GM12878 (cell line): ENCODE measurements around the gene CHST14. TPM values are rescaled to one million over a fixed set of nuclear protein-coding genes. Genes with fewer than 3 reads are reported as not detected.

ENCODE experiments used
- ATAC-seq: fragments of 200-7000 bp; cut with Tn5 transposase; 3 replicates; pipeline ENCODE4 v1.9.1; 2020; ENCODE audit warnings: mild to moderate bottlenecking, moderate library complexity
- BruUV-seq: library from RNA; stranded (reverse); fragments of 400-500 nt; replicated peaks from 2 replicates; lab custom pipeline; 2021; lab: Mats Ljungman, UMichigan
- CTCF ChIA-PET: fragments of 300-600 bp; sonication (Branson Sonifier 250); formaldehyde crosslinking; extraction: SDS; loops from one replicate; lab custom pipeline; 2021; ENCODE audit warnings: inconsistent platforms; lab: Yijun Ruan, JAX
- POLR2A ChIA-PET: fragments of 350-600 bp; formaldehyde crosslinking; extraction: SDS; loops from one replicate; lab custom pipeline; 2021; ENCODE audit warnings: inconsistent platforms; lab: Charles Lee
- RAD21 ChIA-PET: fragments of 300-600 bp; sonication (Branson Sonifier 250); formaldehyde crosslinking; loops from one replicate; lab custom pipeline; 2023; ENCODE audit warnings: antibody characterized with exemption; ENCODE audit not compliant: unreplicated experiment; lab: Charles Lee
- SMC1A ChIA-PET: fragments of 300-600 bp; sonication (Branson Sonifier 250); formaldehyde crosslinking; loops from one replicate; lab custom pipeline; 2023; ENCODE audit not compliant: unreplicated experiment, uncharacterized antibody; lab: Charles Lee
- DNase-seq: peaks from one replicate; pipeline ENCODE4 v3.0.0-alpha.2; 2011; ENCODE audit warnings: low read depth, low spot score
- FAIRE-seq: peaks from 3 replicates; lab custom pipeline; 2011; peaks lifted over from hg19 to GRCh38; lab: Jason Lieb, UNC
- H2AFZ ChIP-seq: 2 replicates; pipeline ENCODE4 v1.6.0; 2011; ENCODE audit warnings: low read depth, low read length, control low read depth; ENCODE audit not compliant: control insufficient read depth
- H3K27ac ChIP-seq: 2 replicates; pipeline ENCODE4 v1.5.1; 2011; ENCODE audit warnings: control low read depth; ENCODE audit not compliant: control insufficient read depth, insufficient read depth
- H3K27me3 ChIP-seq, 2 experiments: replicated peaks in 1 of 2; 2 replicates each; pipeline versions ENCODE4 v1.6.0 to v1.6.1; 2011; ENCODE audit warnings: low read length in 1 of 2; ENCODE audit not compliant: control insufficient read depth in 2 of 2, insufficient read depth in 2 of 2
- H3K36me3 ChIP-seq, 2 experiments: 2 replicates each; pipeline ENCODE4 v1.5.1; 2011; ENCODE audit warnings: low read length in 1 of 2; ENCODE audit not compliant: control insufficient read depth in 2 of 2, insufficient read depth in 2 of 2
- H3K4me1 ChIP-seq: 2 replicates; pipeline ENCODE4 v1.6.1; 2011; ENCODE audit warnings: mild to moderate bottlenecking, low read length, moderate library complexity, mixed read lengths; ENCODE audit not compliant: control insufficient read depth, insufficient read depth
- H3K4me2 ChIP-seq: 2 replicates; pipeline ENCODE4 v1.6.0; 2011; ENCODE audit warnings: control low read depth; ENCODE audit not compliant: control insufficient read depth, insufficient read depth
- H3K4me3 ChIP-seq: fragments of 200-600 bp; sonication (generic); 2 replicates; pipeline ENCODE4 v1.5.1; 2016
- H3K79me2 ChIP-seq: 2 replicates; pipeline ENCODE4 v1.6.0; 2011; ENCODE audit warnings: low read length; ENCODE audit not compliant: control insufficient read depth, insufficient read depth
- H3K9ac ChIP-seq: 2 replicates; pipeline ENCODE4 v1.8.0; 2011; ENCODE audit warnings: low read length, control low read depth, mixed read lengths; ENCODE audit not compliant: control insufficient read depth, insufficient read depth
- H3K9me3 ChIP-seq: replicated peaks from 3 replicates; pipeline ENCODE4 v1.5.1; 2011; ENCODE audit warnings: mild to moderate bottlenecking, low read length; ENCODE audit not compliant: control insufficient read depth, insufficient read depth
- H4K20me1 ChIP-seq: 2 replicates; pipeline ENCODE4 v1.6.0; 2011; ENCODE audit not compliant: control insufficient read depth, insufficient read depth
- BCL11A ChIP-seq: IDR thresholded peaks from 2 replicates; pipeline ENCODE4 v1.6.1; 2011; ENCODE audit warnings: low read depth, low read length
- BMI1 ChIP-seq: fragments of 450-650 bp; IDR thresholded peaks from 2 replicates; pipeline ENCODE4 v1.6.1; 2016; ENCODE audit warnings: mild to moderate bottlenecking, moderate library complexity, borderline replicate concordance
- CREM ChIP-seq: IDR thresholded peaks from 2 replicates; pipeline ENCODE4 v1.6.1; 2014; ENCODE audit warnings: antibody characterized with exemption, low read depth
- MEF2A ChIP-seq: IDR thresholded peaks from 2 replicates; pipeline ENCODE4 v1.6.1; 2011; ENCODE audit warnings: low read depth, mild to moderate bottlenecking, low read length, moderate library complexity; ENCODE audit not compliant: insufficient read depth
- MXI1 ChIP-seq: fragments of 150-350 bp; IDR thresholded peaks from 2 replicates; pipeline ENCODE4 v1.6.1; 2011; ENCODE audit warnings: low read depth, mild to moderate bottlenecking, inconsistent platforms, low read length, improper control_type of control experiment
- NR2F1 ChIP-seq: fragments of 450-650 bp; conservative IDR thresholded peaks from 2 replicates; pipeline ENCODE4 v1.6.1; 2017; ENCODE audit warnings: mild to moderate bottlenecking
- POLR2AphosphoS5 ChIP-seq: IDR thresholded peaks from 2 replicates; pipeline ENCODE4 v1.6.1; 2011; ENCODE audit warnings: mild to moderate bottlenecking, low read length, inconsistent platforms
- POU2F2 ChIP-seq: IDR thresholded peaks from 3 replicates; pipeline ENCODE4 v1.6.1; 2011; ENCODE audit warnings: low read depth, mild to moderate bottlenecking, low read length, borderline replicate concordance
- TAF1 ChIP-seq: IDR thresholded peaks from 2 replicates; pipeline ENCODE4 v1.6.1; 2011; ENCODE audit warnings: mild to moderate bottlenecking, low read depth, low read length, borderline replicate concordance
- ZNF217 ChIP-seq: fragments of 450-650 bp; IDR thresholded peaks from 2 replicates; pipeline ENCODE4 v1.6.1; 2017; ENCODE audit warnings: antibody characterized with exemption, mild to moderate bottlenecking
- ZNF24 ChIP-seq: fragments of 450-650 bp; IDR thresholded peaks from 2 replicates; pipeline ENCODE4 v1.6.1; 2017; ENCODE audit warnings: antibody characterized with exemption, mild to moderate bottlenecking
- ZNF622 ChIP-seq: fragments of 450-650 bp; IDR thresholded peaks from 2 replicates; pipeline ENCODE4 v1.6.1; 2017; ENCODE audit warnings: mild to moderate bottlenecking, inconsistent platforms
- WGBS: methylation state at CpG from one replicate; pipeline ENCODE4 v1.1.6; 2016; ENCODE audit warnings: low lambda C conversion rate; ENCODE audit not compliant: insufficient replicate concordance, insufficient coverage; ENCODE audit errors: missing lambda C conversion rate; 5-methylcytosine and 5-hydroxymethylcytosine counted together
- in situ Hi-C: fragments of 300-500 bp; cut with MboI; formaldehyde crosslinking; loops from 9 replicates; pipeline ENCODE4 v1.14.3; 2018; ENCODE audit warnings: mixed read lengths
- intact Hi-C: fragments of 100-400 bp; cut with micrococcal nuclease; formaldehyde crosslinking; loops from one replicate; pipeline ENCODE4 v1.14.2; 2022; ENCODE audit not compliant: unreplicated experiment
- polyA plus RNA-seq, 11 experiments: library from polyadenylated mRNA; depleted of rRNA in 4 of 11; unstranded in 6 of 11; stranded (reverse) in 5 of 11; fragments of >200 nt; fragmentation: Nextera tagmentation in 4 of 11; fragmentation: Illumina TruSeq in 1 of 11; extraction: Ambion mirVana in 4 of 11; extraction: Trizol in 1 of 11; gene quantifications; 1 replicate in 1 of 11; 2 replicates in 10 of 11; pipeline versions ENCODE4 v1.2.1 to v1.2.3, GENCODE V29; 2011 to 2016; ENCODE audit warnings: inconsistent platforms in 2 of 11, missing spikeins in 2 of 11, low read depth in 1 of 11
- total RNA-seq, 4 experiments: library from RNA; depleted of rRNA in 3 of 4; stranded (reverse); fragments of >200 nt in 3 of 4; fragmentation: Illumina TruSeq in 1 of 4; extraction: Trizol in 1 of 4; gene quantifications; 2 replicates each; pipeline versions ENCODE4 v1.2.1 to v1.2.3, GENCODE V29; 2013 to 2021
- TF ChIP-seq, protein P1 (sequence below): IDR thresholded peaks from 2 replicates; pipeline ENCODE4 v1.6.1; 2011; ENCODE audit warnings: low read depth, mild to moderate bottlenecking, low read length, moderate library complexity, borderline replicate concordance; ENCODE audit errors: extremely low read depth
- TF ChIP-seq, protein P2 (sequence below): IDR thresholded peaks from 2 replicates; pipeline ENCODE4 v1.6.1; 2011; ENCODE audit warnings: borderline replicate concordance, low read depth, mild to moderate bottlenecking, moderate library complexity, low read length; ENCODE audit not compliant: insufficient read depth, poor library complexity, severe bottlenecking
- TF ChIP-seq, protein P3 (sequence below): fragments of 450-650 bp; IDR thresholded peaks from 2 replicates; pipeline ENCODE4 v1.6.1; 2016; ENCODE audit warnings: mild to moderate bottlenecking

CHST14 gene
- total and polyA plus RNA-seq, 10 of the 15 experiments (the other 5 are each of a cell fraction or from before 2014, with no cell fraction given): 1.3 to 12.8 (median 6.2) TPM

DNA sequence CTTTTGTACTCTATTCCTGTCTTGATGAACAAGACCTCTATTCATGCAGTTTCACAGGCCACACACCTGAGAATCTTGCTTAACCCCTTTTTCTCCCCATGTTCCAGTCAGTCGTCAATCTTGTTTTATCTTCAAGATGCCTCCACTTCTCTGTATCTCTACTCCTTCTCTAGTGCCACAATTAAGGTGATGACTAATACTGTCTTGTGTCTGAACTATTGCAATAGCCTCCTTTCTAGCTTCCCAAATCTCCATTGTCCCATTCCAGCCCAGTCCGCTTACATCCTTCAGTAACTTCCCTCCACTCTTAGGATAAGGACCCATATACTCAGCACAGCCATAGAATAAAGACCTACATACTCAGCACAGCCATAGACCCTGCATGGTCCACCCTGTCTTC is 24.7 kb downstream of the CHST14 start:
- ATAC-seq (no peak), FAIRE-seq (no peak), DNase-seq (no peak)
- Histone ChIP-seq H3K36me3 (no peaks in the 10 kb centered on the region), H3K9ac (no peak overlapping the region), H3K27me3 (no peaks in the 10 kb centered on the region; a peak in 1 of 4 replicates), H2AFZ (no peak overlapping the region), H3K4me2 (no peak overlapping the region), H3K4me3 (no peak overlapping the region), H4K20me1 (no peaks in the 10 kb centered on the region), H3K79me2 (no peaks in the 10 kb centered on the region), H3K4me1 (no peaks in the 10 kb centered on the region), H3K9me3 (no peaks in the 10 kb centered on the region), H3K27ac (no peak overlapping the region)
- in situ Hi-C loops: no loop called here
- intact Hi-C loops: no loop called here
- no TSS peak for BruUV-seq
- ChIA-PET RAD21 (interaction anchor here (0.6 kb wide), 1 partner anchor 368 kb away, joined by 3 read pairs; no protein-coding TSS in a partner anchor), CTCF (no interaction called here), SMC1A (no interaction called here), POLR2A (no interaction called here)
- TF ChIP-seq POU2F2: no peak
- no peak for TF ChIP-seq CREM
- no peak for TF ChIP-seq BCL11A
- TF ChIP-seq BMI1: no peak
- no peak for TF ChIP-seq ZNF24
- TF ChIP-seq, protein P1, sequence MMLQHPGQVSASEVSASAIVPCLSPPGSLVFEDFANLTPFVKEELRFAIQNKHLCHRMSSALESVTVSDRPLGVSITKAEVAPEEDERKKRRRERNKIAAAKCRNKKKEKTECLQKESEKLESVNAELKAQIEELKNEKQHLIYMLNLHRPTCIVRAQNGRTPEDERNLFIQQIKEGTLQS: no peak
- TF ChIP-seq MXI1: no peak
- no peak for TF ChIP-seq POLR2AphosphoS5
- no peak for TF ChIP-seq TAF1
- no peak for TF ChIP-seq ZNF622
- no peak for TF ChIP-seq ZNF217
- TF ChIP-seq, protein P2, sequence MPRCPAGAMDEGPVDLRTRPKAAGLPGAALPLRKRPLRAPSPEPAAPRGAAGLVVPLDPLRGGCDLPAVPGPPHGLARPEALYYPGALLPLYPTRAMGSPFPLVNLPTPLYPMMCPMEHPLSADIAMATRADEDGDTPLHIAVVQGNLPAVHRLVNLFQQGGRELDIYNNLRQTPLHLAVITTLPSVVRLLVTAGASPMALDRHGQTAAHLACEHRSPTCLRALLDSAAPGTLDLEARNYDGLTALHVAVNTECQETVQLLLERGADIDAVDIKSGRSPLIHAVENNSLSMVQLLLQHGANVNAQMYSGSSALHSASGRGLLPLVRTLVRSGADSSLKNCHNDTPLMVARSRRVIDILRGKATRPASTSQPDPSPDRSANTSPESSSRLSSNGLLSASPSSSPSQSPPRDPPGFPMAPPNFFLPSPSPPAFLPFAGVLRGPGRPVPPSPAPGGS: no peak
- no peak for TF ChIP-seq MEF2A
- TF ChIP-seq NR2F1: no peak
- TF ChIP-seq, protein P3, sequence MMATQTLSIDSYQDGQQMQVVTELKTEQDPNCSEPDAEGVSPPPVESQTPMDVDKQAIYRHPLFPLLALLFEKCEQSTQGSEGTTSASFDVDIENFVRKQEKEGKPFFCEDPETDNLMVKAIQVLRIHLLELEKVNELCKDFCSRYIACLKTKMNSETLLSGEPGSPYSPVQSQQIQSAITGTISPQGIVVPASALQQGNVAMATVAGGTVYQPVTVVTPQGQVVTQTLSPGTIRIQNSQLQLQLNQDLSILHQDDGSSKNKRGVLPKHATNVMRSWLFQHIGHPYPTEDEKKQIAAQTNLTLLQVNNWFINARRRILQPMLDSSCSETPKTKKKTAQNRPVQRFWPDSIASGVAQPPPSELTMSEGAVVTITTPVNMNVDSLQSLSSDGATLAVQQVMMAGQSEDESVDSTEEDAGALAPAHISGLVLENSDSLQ: no peak
- 50% methylated on average over 2 of the region's 2 CpGs for WGBS
